ENCODE results near the gene NECAB2.

NECAB2 gene

DNA sequence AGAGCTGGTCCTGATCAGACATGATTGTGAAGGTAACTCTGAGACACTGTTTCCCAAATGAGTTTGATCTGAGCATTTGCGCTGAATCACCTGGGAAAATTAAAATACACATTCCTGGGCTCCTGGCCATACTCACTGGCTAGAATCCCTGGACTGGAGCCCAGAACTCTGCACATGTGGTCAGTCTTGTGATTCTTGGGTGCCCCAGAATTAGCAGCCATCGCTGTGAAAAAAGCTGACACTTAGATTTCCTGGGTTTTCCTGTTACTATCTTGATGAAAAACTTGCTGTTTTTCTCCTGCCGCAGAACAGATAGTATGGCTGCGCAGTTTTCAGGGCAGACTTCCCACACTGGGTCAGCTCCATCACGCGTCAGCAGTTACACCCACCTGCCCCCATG, 24.6 kb downstream of the NECAB2 start:
- DNase-seq (ENCODE audit: low read depth in 2 of 2), result no peak

DNA sequence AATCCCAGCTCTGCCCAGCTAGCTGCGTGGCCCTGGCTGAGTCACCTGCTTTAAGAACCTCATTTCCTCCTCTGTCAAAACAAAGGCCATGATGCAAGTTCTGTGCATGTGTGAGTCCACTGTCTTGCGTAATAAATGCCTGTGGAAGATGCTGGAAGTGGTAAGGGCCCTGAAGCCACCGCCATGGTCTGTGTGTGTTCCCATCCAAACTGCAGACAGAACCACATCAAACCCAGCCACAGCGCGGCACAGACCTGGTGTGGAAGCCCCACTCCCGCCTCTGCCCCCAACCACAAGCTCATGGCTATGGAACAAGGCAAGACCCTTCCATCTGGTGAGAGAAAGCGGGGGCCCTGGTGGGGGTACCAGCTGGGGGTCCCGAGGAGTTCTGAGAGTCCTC, 26.0 kb downstream of the NECAB2 start:
- no peak for DNase-seq (ENCODE audit: low read depth in 2 of 2)

DNA sequence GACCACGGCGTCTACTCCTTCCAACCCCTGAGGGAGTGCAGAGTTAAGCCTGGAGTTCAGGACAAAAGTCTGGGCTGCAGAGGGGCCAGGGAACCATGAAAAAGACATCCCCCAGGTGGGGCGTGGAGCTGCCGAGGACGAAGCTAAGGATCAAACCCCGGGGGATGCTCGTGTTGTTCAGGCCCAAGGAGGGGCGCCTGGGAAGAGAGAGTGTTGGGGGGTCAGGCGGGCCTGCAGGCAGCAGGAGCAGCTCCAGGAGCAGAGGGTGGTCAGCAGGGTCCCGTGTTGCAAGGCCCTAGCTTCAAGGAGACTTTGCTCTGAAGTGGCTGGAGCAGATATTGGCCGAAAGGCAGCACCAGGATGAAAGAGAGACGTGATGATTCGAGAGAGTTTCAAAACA, 26.7 kb downstream of the NECAB2 start:
- DNase-seq (ENCODE audit: low read depth in 2 of 2), result no peak

- no peak for DNase-seq (ENCODE audit: low read depth in 2 of 2)
Measured at GRCh38 chr16:83995754-83996153, 27.7 kb downstream of the NECAB2 start.

DNA sequence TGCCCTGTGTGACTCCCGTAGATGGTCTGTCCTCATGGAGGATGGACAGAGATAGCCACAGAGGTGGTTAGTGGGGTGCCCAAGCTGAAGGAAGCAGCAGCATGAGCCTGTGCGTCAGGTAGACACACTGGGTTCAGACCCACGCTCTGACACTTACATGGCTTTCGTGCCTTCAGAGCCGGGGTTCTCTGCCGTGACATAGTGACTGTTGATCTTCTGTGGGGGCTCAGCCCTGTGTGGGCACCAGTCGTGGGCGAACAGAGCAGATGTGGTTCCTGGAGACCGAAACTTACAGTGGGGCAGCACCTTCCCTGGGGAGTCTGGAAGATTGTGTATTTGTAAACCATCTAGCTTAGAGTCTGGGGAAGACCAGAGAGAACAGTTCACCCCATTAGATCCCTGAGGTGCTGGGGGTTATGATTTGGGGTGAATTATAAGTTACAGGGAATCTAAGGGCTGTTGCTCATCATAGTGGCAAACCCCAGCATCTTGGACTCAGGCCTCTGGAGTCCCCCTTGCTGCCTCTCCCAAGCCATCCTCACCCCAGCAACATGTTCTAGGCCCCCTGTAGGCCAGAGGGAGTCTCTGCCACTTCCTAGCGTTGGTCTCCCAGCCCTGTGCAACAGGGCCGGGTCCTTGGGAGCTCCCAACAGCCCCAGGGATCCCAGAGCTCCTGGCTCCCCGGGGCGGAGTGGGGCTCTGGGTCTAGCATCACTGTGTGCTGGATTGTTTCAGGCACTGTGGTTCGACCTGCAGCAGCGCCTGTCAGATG, 28.6 kb downstream of the NECAB2 start:
- DNase-seq (ENCODE audit: low read depth in 2 of 2), result no peak

GRCh38 chr16:83998091-83998490, 30.0 kb downstream of the NECAB2 start:
- DNase-seq (ENCODE audit: low read depth in 2 of 2), result no peak

GRCh38 chr16:84000989-84001642, 33.1 kb downstream of the NECAB2 start:
- no peak for DNase-seq (ENCODE audit: low read depth in 2 of 2)

- DNase-seq (ENCODE audit: low read depth in 2 of 2), result no peak
Measured at GRCh38 chr16:84001726-84002125, 33.7 kb downstream of the NECAB2 start.

- DNase-seq (ENCODE audit: low read depth in 2 of 2), result no peak
Measured at GRCh38 chr16:84003038-84003437, 35.0 kb downstream of the NECAB2 start.

DNA sequence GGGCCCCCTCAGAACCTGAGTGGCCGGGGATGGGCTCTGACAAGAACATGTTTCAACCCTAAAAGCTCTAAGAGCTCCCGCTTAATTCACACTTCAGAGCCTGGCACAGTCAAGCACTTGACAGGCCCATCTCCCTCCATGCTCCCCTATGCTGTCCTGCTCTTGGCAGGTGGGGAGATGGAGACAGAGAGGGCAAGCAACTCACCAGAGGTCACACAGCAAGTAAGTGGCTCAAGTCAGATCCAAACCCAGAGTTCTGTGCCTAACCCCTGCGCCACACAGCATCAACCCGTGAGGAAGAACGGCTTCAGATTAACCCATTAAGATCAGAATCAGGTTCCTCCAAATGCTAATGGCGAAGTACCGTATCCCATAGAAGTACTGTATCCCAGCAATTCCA, 36.4 kb downstream of the NECAB2 start:
- DNase-seq (ENCODE audit: low read depth in 2 of 2), result no peak

GRCh38 chr16:84005391-84005790, 37.3 kb downstream of the NECAB2 start:
- DNase-seq (ENCODE audit: low read depth in 2 of 2), result no peak

DNA sequence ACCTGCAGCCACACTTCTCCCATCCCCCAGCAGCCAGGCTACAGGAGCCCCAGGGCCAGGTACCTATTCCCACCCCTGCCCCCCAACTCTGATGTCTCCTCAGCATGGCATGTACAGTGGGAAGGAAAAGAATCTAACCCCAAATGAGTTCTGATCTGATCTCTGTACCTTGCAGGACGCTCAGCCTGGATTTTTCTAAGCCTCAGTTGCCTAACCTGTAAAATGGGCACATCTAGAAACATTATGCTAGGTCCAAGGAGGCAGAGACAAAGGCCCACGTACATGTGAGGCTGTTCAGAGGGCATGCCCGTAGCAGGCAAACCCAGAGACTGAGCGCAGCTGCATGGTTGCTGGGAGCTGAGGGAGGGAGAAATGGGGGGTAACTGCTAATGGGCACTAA, 39.5 kb downstream of the NECAB2 start:
- no peak for DNase-seq (ENCODE audit: low read depth in 2 of 2)

DNA sequence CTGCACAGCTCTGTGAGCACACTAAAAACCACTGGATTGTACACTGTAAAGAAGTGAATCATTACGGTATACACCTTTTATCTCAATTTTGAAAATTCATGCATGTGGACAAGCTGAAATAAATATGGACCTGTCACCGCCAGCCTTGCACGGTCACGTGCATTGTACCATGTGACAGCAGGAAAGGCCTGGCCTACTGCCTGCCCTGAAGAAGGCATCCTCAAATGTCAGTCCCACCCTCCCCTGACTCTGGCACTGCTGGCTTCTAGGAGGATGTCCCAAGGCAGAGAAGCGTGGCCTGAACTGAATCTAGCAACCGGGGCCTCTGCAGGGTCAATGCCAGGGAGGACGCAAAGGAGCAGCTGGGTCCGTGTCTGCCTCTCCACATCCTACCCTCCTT, 39.9 kb downstream of the NECAB2 start:
- DNase-seq (ENCODE audit: low read depth in 2 of 2), result no peak

GRCh38 chr16:84009282-84009681, 41.2 kb downstream of the NECAB2 start:
- no peak for DNase-seq (ENCODE audit: low read depth in 2 of 2)

GRCh38 chr16:84013787-84014569, 45.9 kb downstream of the NECAB2 start:
- DNase-seq (ENCODE audit: low read depth in 2 of 2), result peak in 1 of 2 donors; percentile 17

DNA sequence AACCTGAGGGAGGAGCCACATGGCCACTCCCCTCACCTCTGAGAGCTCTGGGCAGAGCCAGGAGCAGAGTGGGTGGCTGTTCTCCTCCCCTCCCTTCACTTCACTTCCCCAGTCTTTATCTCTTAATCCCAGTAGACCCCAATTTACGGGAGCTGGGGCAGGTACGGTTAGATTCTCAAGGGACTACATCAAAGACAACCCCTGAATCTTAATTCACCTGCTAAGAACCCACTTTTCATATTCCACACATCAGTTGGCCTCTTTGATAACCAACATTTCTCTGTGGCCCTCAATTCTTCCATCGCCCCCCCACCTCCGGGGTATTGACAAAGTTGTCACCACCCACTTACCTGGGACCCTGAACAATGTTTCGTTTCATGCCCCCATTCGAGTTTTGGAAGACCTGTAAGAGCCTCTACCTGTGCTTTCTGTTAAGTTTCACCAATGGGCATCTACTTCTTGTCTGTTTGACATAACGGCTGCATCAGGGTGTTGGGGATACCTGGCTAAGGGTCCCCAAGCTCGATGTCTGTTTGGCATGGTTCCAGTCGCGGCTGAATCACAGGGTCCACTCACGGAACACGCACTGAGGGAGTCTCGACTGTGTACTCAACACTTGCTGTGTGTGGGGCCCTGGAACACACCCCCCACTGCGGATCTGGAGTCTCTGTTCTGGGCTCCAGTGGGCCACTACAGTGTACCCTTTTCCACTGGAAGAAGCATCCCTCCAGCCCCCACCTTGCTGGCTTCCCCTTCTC, 46.7 kb downstream of the NECAB2 start:
- no peak for DNase-seq (ENCODE audit: low read depth in 2 of 2)

- no peak for DNase-seq (ENCODE audit: low read depth in 2 of 2)
Measured at GRCh38 chr16:84015399-84015798, 47.4 kb downstream of the NECAB2 start.

DNA sequence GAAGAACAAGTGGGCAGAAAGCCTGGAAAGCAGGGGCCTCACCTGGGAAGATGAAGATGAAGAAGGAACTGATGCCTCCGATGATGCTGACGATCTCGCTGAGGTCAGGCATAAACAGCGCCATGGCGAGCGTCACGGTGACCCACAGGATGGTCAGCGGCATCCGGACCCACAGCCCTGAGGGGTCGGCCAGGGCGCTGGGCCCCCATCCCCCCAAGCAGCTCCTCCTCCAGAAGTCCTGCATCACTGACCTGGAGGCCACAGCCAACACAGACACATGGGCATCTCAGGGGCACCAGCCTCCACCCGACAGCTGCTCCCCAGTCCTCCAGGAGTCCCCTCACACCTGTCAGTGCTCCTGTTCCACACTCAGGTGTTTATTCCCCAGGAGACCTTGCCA, 48.4 kb downstream of the NECAB2 start:
- no peak for DNase-seq (ENCODE audit: low read depth in 2 of 2)

GRCh38 chr16:84018710-84019109, 50.7 kb downstream of the NECAB2 start:
- no peak for DNase-seq (ENCODE audit: low read depth in 2 of 2)

- DNase-seq (ENCODE audit: low read depth in 2 of 2), result no peak
Measured at GRCh38 chr16:84020353-84020752, 52.3 kb downstream of the NECAB2 start.

- no peak for DNase-seq (ENCODE audit: low read depth in 2 of 2)
Measured at GRCh38 chr16:84021488-84021887, 53.4 kb downstream of the NECAB2 start.

GRCh38 chr16:84022644-84023043, 54.6 kb downstream of the NECAB2 start:
- no peak for DNase-seq (ENCODE audit: low read depth in 2 of 2)

All from stimulated activated CD8-positive, alpha-beta memory T cell treated with anti-CD3 and anti-CD28 coated beads, Interleukin-15, amount 100 ng/mL, for 4 hours (primary cell).